Vagina (tissue), 2 donors: ENCODE data around the gene FAM240B. TPM values are rescaled to one million over a fixed set of nuclear protein-coding genes. Genes with fewer than 3 reads are reported as not detected.

Experiments used
- DNase-seq, 2 donors: peaks; one replicate each; pipeline ENCODE4 v3.0.0-alpha.2; 2017; ENCODE audit errors: extremely low spot score in 2 of 2
- H3K27ac ChIP-seq: fragments of 200-600 bp; sonication (generic); one replicate; pipeline ENCODE4 v1.5.1; 2019
- H3K27me3 ChIP-seq: fragments of 200-600 bp; sonication (generic); one replicate; pipeline ENCODE4 v1.5.1; 2019
- H3K36me3 ChIP-seq, 2 donors: fragments of 200-600 bp; sonication (generic); one replicate each; pipeline ENCODE4 v1.5.1; 2017 to 2019
- H3K4me1 ChIP-seq: fragments of 200-600 bp; sonication (generic); one replicate; pipeline ENCODE4 v1.5.1; 2019
- H3K4me3 ChIP-seq, 2 donors: fragments of 200-600 bp; sonication (generic); 1 replicate in 1 of 2; 2 replicates in 1 of 2; pipeline ENCODE4 v1.5.1; 2016 to 2019
- H3K9me3 ChIP-seq: fragments of 200-600 bp; sonication (generic); one replicate; pipeline ENCODE4 v1.5.1; 2019
- CTCF ChIP-seq, 3 experiments: fragments of 450-650 bp in 2 of 3; fragments of 200-600 bp in 1 of 3; sonication (generic) in 1 of 3; IDR thresholded peaks; one replicate each; pipeline ENCODE4 v1.5.1; 2017 to 2019; ENCODE audit warnings: antibody characterized with exemption in 3 of 3, mild to moderate bottlenecking in 2 of 3, moderate library complexity in 2 of 3
- POLR2A ChIP-seq, 2 donors: fragments of 450-650 bp; IDR thresholded peaks; one replicate each; pipeline ENCODE4 v1.6.1; 2017; ENCODE audit warnings: antibody characterized with exemption in 2 of 2, mild to moderate bottlenecking in 2 of 2, moderate library complexity in 2 of 2
- POLR2AphosphoS5 ChIP-seq, 2 donors: sonication (generic); formaldehyde crosslinking; IDR thresholded peaks; one replicate each; pipeline ENCODE4 v1.9.0; 2017; ENCODE audit warnings: antibody characterized with exemption in 2 of 2, mild to moderate bottlenecking in 2 of 2, low read depth in 1 of 2; ENCODE audit not compliant: insufficient read depth in 1 of 2
- intact Hi-C: fragments of 100-400 bp; cut with DNase I; formaldehyde crosslinking; loops from one replicate; pipeline ENCODE4 v1.15.1; 2023
- total RNA-seq: library from RNA; depleted of rRNA; stranded (reverse); fragments of >200 nt; gene quantifications from one replicate; pipeline ENCODE4 v1.2.3, GENCODE V29; 2016

FAM240B gene
- total RNA-seq, 1 donor from 2014 or later: not detected

- intact Hi-C loops: no loop called here
- Histone ChIP-seq H3K4me3 (no peak overlapping the region), H3K36me3 (no peaks in the 10 kb centered on the region), H3K9me3 (no peaks in the 10 kb centered on the region), H3K27me3 (no peaks in the 10 kb centered on the region), H3K4me1 (no peaks in the 10 kb centered on the region), H3K27ac (no peak overlapping the region)
- DNase-seq: no peak
- TF ChIP-seq CTCF (IDR thresholded peaks at IDR 0.05) (no peak), POLR2A (IDR thresholded peaks at IDR 0.05) (no peak), POLR2AphosphoS5 (IDR thresholded peaks at IDR 0.05; ENCODE audit: insufficient read depth in 1 of 2, low read depth in 1 of 2) (no peak)
Observed at GRCh38 chr9:38707885-38708637, 11.9 kb downstream of the FAM240B start.

- no peak overlapping the region for H3K4me3 ChIP-seq
- no peaks in the 10 kb centered on the region for H3K36me3 ChIP-seq
- H3K27me3 ChIP-seq: no peaks in the 10 kb centered on the region
- no peak overlapping the region for H3K27ac ChIP-seq
- no peak for TF ChIP-seq POLR2A (IDR thresholded peaks at IDR 0.05)
- intact Hi-C loops: no loop called here
- DNase-seq: no peak
- no peaks in the 10 kb centered on the region for H3K4me1 ChIP-seq
- no peaks in the 10 kb centered on the region for H3K9me3 ChIP-seq
Observed at GRCh38 chr9:38706493-38706892, 13.4 kb downstream of the FAM240B start.

GRCh38 chr9:38705917-38706316, 14.0 kb downstream of the FAM240B start:
- TF ChIP-seq POLR2AphosphoS5 (IDR thresholded peaks at IDR 0.05; ENCODE audit: insufficient read depth in 1 of 2, low read depth in 1 of 2): no peak
- no peak for TF ChIP-seq POLR2A (IDR thresholded peaks at IDR 0.05)
- no peak for TF ChIP-seq CTCF (IDR thresholded peaks at IDR 0.05)
- no peak for DNase-seq
- Histone ChIP-seq H3K4me3 (no peak overlapping the region), H3K27ac (no peak overlapping the region), H3K27me3 (no peaks in the 10 kb centered on the region), H3K36me3 (no peaks in the 10 kb centered on the region), H3K9me3 (no peaks in the 10 kb centered on the region), H3K4me1 (no peaks in the 10 kb centered on the region)
- intact Hi-C loops: no loop called here

- intact Hi-C loops: no loop called here
- TF ChIP-seq CTCF (IDR thresholded peaks at IDR 0.05) (no peak), POLR2AphosphoS5 (IDR thresholded peaks at IDR 0.05; ENCODE audit: insufficient read depth in 1 of 2, low read depth in 1 of 2) (no peak), POLR2A (IDR thresholded peaks at IDR 0.05) (no peak)
Observed at GRCh38 chr9:38700695-38701094, 19.2 kb downstream of the FAM240B start.

GRCh38 chr9:38699337-38699736, 20.6 kb downstream of the FAM240B start:
- intact Hi-C loops: no loop called here
- no peaks in the 10 kb centered on the region for H3K36me3 ChIP-seq
- no peak overlapping the region for H3K4me3 ChIP-seq
- no peak overlapping the region for H3K27ac ChIP-seq
- no peak for DNase-seq
- no peaks in the 10 kb centered on the region for H3K27me3 ChIP-seq
- no peaks in the 10 kb centered on the region for H3K9me3 ChIP-seq
- no peak for TF ChIP-seq CTCF (IDR thresholded peaks at IDR 0.05)
- H3K4me1 ChIP-seq: no peaks in the 10 kb centered on the region

More at GRCh38 chr9:38700695-38701094, 19.2 kb downstream of the FAM240B start:
- Histone ChIP-seq H3K27me3 (no peaks in the 10 kb centered on the region), H3K36me3 (no peaks in the 10 kb centered on the region), H3K4me3 (no peak overlapping the region), H3K4me1 (no peaks in the 10 kb centered on the region), H3K27ac (no peak overlapping the region), H3K9me3 (no peaks in the 10 kb centered on the region)
- no peak for DNase-seq
